GM12878 (cell line): Measurements from ENCODE around the gene TSC22D1.

Source experiments
- GABPA ChIP-seq: IDR thresholded peaks from 2 replicates; pipeline ENCODE4 v1.6.1; 2014; ENCODE audit warnings: antibody characterized with exemption, low read depth, mild to moderate bottlenecking, inconsistent platforms
- POLR2A ChIP-seq: IDR thresholded peaks from 2 replicates; pipeline ENCODE4 v1.6.1; 2011; ENCODE audit warnings: low read depth, mild to moderate bottlenecking, low read length

GRCh38 chr13:44437356-44438233 is 138.5 kb downstream of the TSC22D1 start:
- TF ChIP-seq POLR2A (no peak), GABPA (no peak)
